Measurements from ENCODE around the gene HECA.

- TF ChIP-seq EZH2 (IDR thresholded peaks at IDR 0.05; ENCODE audit: low read length, unreplicated experiment) (no peak), EZH2phosphoT487 (IDR thresholded peaks at IDR 0.05; ENCODE audit: borderline replicate concordance, low read length) (no peak)
- TF ChIP-seq, protein P1, sequence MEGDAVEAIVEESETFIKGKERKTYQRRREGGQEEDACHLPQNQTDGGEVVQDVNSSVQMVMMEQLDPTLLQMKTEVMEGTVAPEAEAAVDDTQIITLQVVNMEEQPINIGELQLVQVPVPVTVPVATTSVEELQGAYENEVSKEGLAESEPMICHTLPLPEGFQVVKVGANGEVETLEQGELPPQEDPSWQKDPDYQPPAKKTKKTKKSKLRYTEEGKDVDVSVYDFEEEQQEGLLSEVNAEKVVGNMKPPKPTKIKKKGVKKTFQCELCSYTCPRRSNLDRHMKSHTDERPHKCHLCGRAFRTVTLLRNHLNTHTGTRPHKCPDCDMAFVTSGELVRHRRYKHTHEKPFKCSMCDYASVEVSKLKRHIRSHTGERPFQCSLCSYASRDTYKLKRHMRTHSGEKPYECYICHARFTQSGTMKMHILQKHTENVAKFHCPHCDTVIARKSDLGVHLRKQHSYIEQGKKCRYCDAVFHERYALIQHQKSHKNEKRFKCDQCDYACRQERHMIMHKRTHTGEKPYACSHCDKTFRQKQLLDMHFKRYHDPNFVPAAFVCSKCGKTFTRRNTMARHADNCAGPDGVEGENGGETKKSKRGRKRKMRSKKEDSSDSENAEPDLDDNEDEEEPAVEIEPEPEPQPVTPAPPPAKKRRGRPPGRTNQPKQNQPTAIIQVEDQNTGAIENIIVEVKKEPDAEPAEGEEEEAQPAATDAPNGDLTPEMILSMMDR (conservative IDR thresholded peaks at IDR 0.05; ENCODE audit: low read depth, low read length): no peak
Measured at GRCh38 chr6:139115989-139116758, 18.7 kb upstream of the HECA start.

All from PC-3 (cell line).